GM23248 (cell line): ENCODE measurements around the gene ATG13. TPM values are rescaled to one million over a fixed set of nuclear protein-coding genes. Genes with fewer than 3 reads are reported as not detected.

Experiments
- DNase-seq: peaks from one replicate; pipeline ENCODE4 v3.0.0-alpha.2; 2015
- H2AFZ ChIP-seq: fragments of 200-600 bp; sonication (generic); 2 replicates; pipeline ENCODE4 v1.6.1; 2016; ENCODE audit warnings: antibody characterized with exemption
- H3F3A ChIP-seq: fragments of 200-600 bp; sonication (generic); 2 replicates; pipeline ENCODE4 v1.6.1; 2016; ENCODE audit warnings: mild to moderate bottlenecking, antibody characterized with exemption, mixed run types; ENCODE audit not compliant: insufficient read depth
- H3K27ac ChIP-seq: fragments of 200-600 bp; sonication (generic); 2 replicates; pipeline ENCODE4 v1.5.1; 2016; ENCODE audit warnings: mild to moderate bottlenecking
- H3K27me3 ChIP-seq: fragments of 200-600 bp; sonication (generic); replicated peaks from 2 replicates; pipeline ENCODE4 v1.6.1; 2016; ENCODE audit warnings: mild to moderate bottlenecking; ENCODE audit not compliant: insufficient read depth
- H3K36me3 ChIP-seq: fragments of 200-600 bp; sonication (generic); 2 replicates; pipeline ENCODE4 v1.6.1; 2016; ENCODE audit warnings: low read depth, mild to moderate bottlenecking
- H3K4me1 ChIP-seq: fragments of 200-600 bp; sonication (generic); 2 replicates; pipeline ENCODE4 v1.6.1; 2016; ENCODE audit warnings: mild to moderate bottlenecking; ENCODE audit not compliant: insufficient read depth
- H3K4me2 ChIP-seq: fragments of 200-600 bp; sonication (generic); one replicate; pipeline ENCODE4 v1.6.1; 2016; ENCODE audit warnings: mild to moderate bottlenecking; ENCODE audit not compliant: unreplicated experiment
- H3K4me3 ChIP-seq: fragments of 200-600 bp; sonication (generic); 2 replicates; pipeline ENCODE4 v1.5.1; 2016; ENCODE audit warnings: mild to moderate bottlenecking
- H3K79me2 ChIP-seq: fragments of 200-600 bp; sonication (generic); 2 replicates; pipeline ENCODE4 v1.6.1; 2016; ENCODE audit warnings: mild to moderate bottlenecking; ENCODE audit not compliant: insufficient read depth
- H3K9ac ChIP-seq: fragments of 200-600 bp; sonication (generic); 2 replicates; pipeline ENCODE4 v1.6.1; 2016; ENCODE audit warnings: mild to moderate bottlenecking
- H3K9me2 ChIP-seq: fragments of 200-600 bp; sonication (generic); 2 replicates; pipeline ENCODE4 v1.6.1; 2016; ENCODE audit warnings: mixed run types, mild to moderate bottlenecking, moderate library complexity; ENCODE audit not compliant: insufficient read depth
- H3K9me3 ChIP-seq: fragments of 200-600 bp; sonication (generic); one replicate; pipeline ENCODE4 v1.6.1; 2017; ENCODE audit warnings: low read depth
- H4K20me1 ChIP-seq: fragments of 200-600 bp; sonication (generic); 2 replicates; pipeline ENCODE4 v1.6.0; 2016; ENCODE audit not compliant: insufficient read depth
- EZH2 ChIP-seq: fragments of 200-600 bp; sonication (generic); IDR thresholded peaks from 2 replicates; pipeline ENCODE4 v1.6.1; 2018; ENCODE audit warnings: antibody characterized with exemption, mild to moderate bottlenecking; ENCODE audit not compliant: insufficient read depth, poor library complexity, severe bottlenecking
- EZH2phosphoT487 ChIP-seq: fragments of 200-600 bp; sonication (generic); IDR thresholded peaks from 2 replicates; pipeline ENCODE4 v1.6.1; 2018; ENCODE audit warnings: antibody characterized with exemption, moderate library complexity, mild to moderate bottlenecking, low read depth; ENCODE audit not compliant: insufficient read depth
- WGBS, 2 experiments: methylation state at CpG; one replicate each; pipeline ENCODE4 v1.1.6; 2015 to 2017; ENCODE audit warnings: low lambda C conversion rate in 2 of 2, low coverage in 1 of 2; ENCODE audit errors: missing lambda C conversion rate in 2 of 2; 5-methylcytosine and 5-hydroxymethylcytosine counted together
- in situ Hi-C: fragments of 300-500 bp; cut with MboI; formaldehyde crosslinking; loops from 2 replicates; pipeline ENCODE4 v1.15.0; 2020
- polyA plus RNA-seq: library from polyadenylated mRNA; unstranded; fragments of >200 nt; fragmentation: Nextera tagmentation; extraction: Ambion mirVana; gene quantifications from 2 replicates; pipeline ENCODE4 v1.2.1, GENCODE V29; 2016
- total RNA-seq: library from RNA; depleted of rRNA; stranded (reverse); fragments of >200 nt; shearing (Covaris generic); gene quantifications from 2 replicates; pipeline ENCODE4 v1.2.3, GENCODE V29; 2014

The ATG13 gene
- total and polyA plus RNA-seq, 2 experiments from 2014 or later = 55.1 to 118 TPM

- Histone ChIP-seq H2AFZ (no peak overlapping the region), H4K20me1 (no peaks in the 10 kb centered on the region), H3F3A (peaks cover 4% of the 10 kb centered on the region; the same call in 1 of the 2 replicates), H3K9me3 (no peaks in the 10 kb centered on the region), H3K4me2 (no peak overlapping the region), H3K4me3 (no peak overlapping the region), H3K36me3 (no peaks in the 10 kb centered on the region), H3K9me2 (no peaks in the 10 kb centered on the region), H3K9ac (no peak overlapping the region), H3K4me1 (peaks cover 6% of the 10 kb centered on the region), H3K79me2 (no peaks in the 10 kb centered on the region), H3K27ac (no peak overlapping the region), H3K27me3 (no peaks in the 10 kb centered on the region)
- TF ChIP-seq EZH2 (no peak), EZH2phosphoT487 (no peak)
- 83 to 84% methylated on average over 25 of the region's 25 CpGs for WGBS, 2 experiments
- in situ Hi-C loops = no loop called here
- DNase-seq = no peak
Measured at GRCh38 chr11:46719543-46720218, 102.3 kb downstream of the ATG13 start.

GRCh38 chr11:46721286-46721685 lies 103.9 kb downstream of the ATG13 start:
- Histone ChIP-seq H3K4me2 (no peak overlapping the region), H4K20me1 (no peaks in the 10 kb centered on the region), H3K36me3 (no peaks in the 10 kb centered on the region), H3K9ac (no peak overlapping the region), H3K4me1 (no peaks in the 10 kb centered on the region), H3K9me3 (no peaks in the 10 kb centered on the region), H3K9me2 (no peaks in the 10 kb centered on the region), H3F3A (no peaks in the 10 kb centered on the region), H3K27ac (no peak overlapping the region), H3K4me3 (no peak overlapping the region), H2AFZ (no peak overlapping the region), H3K79me2 (no peaks in the 10 kb centered on the region), H3K27me3 (no peaks in the 10 kb centered on the region)
- 61 to 67% methylated on average over 6 of the region's 6 CpGs for WGBS, 2 experiments
- no peak for TF ChIP-seq EZH2phosphoT487
- no peak for TF ChIP-seq EZH2
- no peak for DNase-seq
- in situ Hi-C loops = no loop called here

GRCh38 chr11:46722566-46723358 lies 105.4 kb downstream of the ATG13 start:
- Histone ChIP-seq H3K4me1 (no peaks in the 10 kb centered on the region), H3K9me3 (no peaks in the 10 kb centered on the region), H3K9ac (no peak overlapping the region), H2AFZ (no peak overlapping the region), H3K27me3 (no peaks in the 10 kb centered on the region), H3F3A (no peaks in the 10 kb centered on the region), H3K4me2 (no peak overlapping the region), H4K20me1 (no peaks in the 10 kb centered on the region), H3K79me2 (no peaks in the 10 kb centered on the region), H3K4me3 (no peak overlapping the region), H3K36me3 (no peaks in the 10 kb centered on the region), H3K9me2 (no peaks in the 10 kb centered on the region), H3K27ac (no peak overlapping the region)
- 94% methylated on average over 11 of the region's 11 CpGs for WGBS, 2 experiments
- TF ChIP-seq EZH2phosphoT487 = no peak
- in situ Hi-C loops = no loop called here
- no peak for DNase-seq

GRCh38 chr11:46723359-46723680 lies 106.0 kb downstream of the ATG13 start:
- no peak overlapping the region for H2AFZ ChIP-seq
- H3K9ac ChIP-seq = no peak overlapping the region
- H4K20me1 ChIP-seq = no peaks in the 10 kb centered on the region
- H3K79me2 ChIP-seq = no peaks in the 10 kb centered on the region
- TF ChIP-seq EZH2 = no peak
- no peak for TF ChIP-seq EZH2phosphoT487
- H3F3A ChIP-seq = no peaks in the 10 kb centered on the region
- no peaks in the 10 kb centered on the region for H3K9me3 ChIP-seq
- no peak overlapping the region for H3K4me3 ChIP-seq
- no peaks in the 10 kb centered on the region for H3K4me1 ChIP-seq
- no peaks in the 10 kb centered on the region for H3K27me3 ChIP-seq
- no peak for DNase-seq
- no peak overlapping the region for H3K27ac ChIP-seq
- no peaks in the 10 kb centered on the region for H3K9me2 ChIP-seq
- in situ Hi-C loops = no loop called here
- no peak overlapping the region for H3K4me2 ChIP-seq
- no peaks in the 10 kb centered on the region for H3K36me3 ChIP-seq
- WGBS, 2 experiments = 68 to 71% methylated on average over 8 of the region's 8 CpGs
